HG03103 (cell line): ENCODE measurements around the gene RPL13A.
"Not testable (repeated sequence)": the region's sequence is repeated elsewhere in the genome, so short reads cannot be mapped to it uniquely, and the experiment has no call there.

ENCODE experiments used
- ATAC-seq: cut with Tn5 transposase; IDR thresholded peaks from one replicate; pipeline ENCODE4 v1.9.1; 2021; ENCODE audit warnings: low read depth; ENCODE audit not compliant: unreplicated experiment

The RPL13A gene

GRCh38 chr19:49487277-49488045 lies at the start of gene RPL13A:
RPL13A (plus strand) TSS chr19:49487608; CDS start chr19:49487630, 22 bp downstream.
- ATAC-seq: peak; percentile 86

- ATAC-seq: no peak
Observed at GRCh38 chr19:49438261-49438660, 49.1 kb upstream of the RPL13A start.

- ATAC-seq: no peak
Observed at GRCh38 chr19:49439836-49440235, 47.6 kb upstream of the RPL13A start.

- no peak for ATAC-seq
Observed at GRCh38 chr19:49440439-49441209, 46.8 kb upstream of the RPL13A start.

- no peak for ATAC-seq
Observed at GRCh38 chr19:49441210-49441959, 46.0 kb upstream of the RPL13A start, which contains the start of gene SLC17A7. SLC17A7 (minus strand) TSS chr19:49441527; CDS start chr19:49441379, 148 bp downstream.

- no peak for ATAC-seq
Observed at GRCh38 chr19:49441960-49442350, 45.5 kb upstream of the RPL13A start.

GRCh38 chr19:49442354-49442753 lies 45.1 kb upstream of the RPL13A start:
- no peak for ATAC-seq

GRCh38 chr19:49442771-49443365 lies 44.5 kb upstream of the RPL13A start:
- peak; percentile 18 for ATAC-seq

- ATAC-seq: peak; percentile 56
Observed at GRCh38 chr19:49443366-49444099, 43.9 kb upstream of the RPL13A start.

- not testable (repeated sequence) for ATAC-seq
Observed at GRCh38 chr19:49444100-49444700, 43.2 kb upstream of the RPL13A start.

- no peak for ATAC-seq
Observed at GRCh38 chr19:49445997-49446396, 41.4 kb upstream of the RPL13A start.

- no peak for ATAC-seq
Observed at GRCh38 chr19:49447485-49448431, 39.6 kb upstream of the RPL13A start.

- ATAC-seq: no peak
Observed at GRCh38 chr19:49448432-49448786, 39.0 kb upstream of the RPL13A start.

GRCh38 chr19:49450405-49450804 lies 37.0 kb upstream of the RPL13A start:
- no peak for ATAC-seq

GRCh38 chr19:49451430-49452181 lies 35.8 kb upstream of the RPL13A start, which contains the start of gene PIH1D1:
PIH1D1 (minus strand) TSS chr19:49451814; CDS start chr19:49451574, 240 bp downstream.
- peak; percentile 44 for ATAC-seq

- peak; percentile 68 for ATAC-seq
Observed at GRCh38 chr19:49453013-49453756, 34.2 kb upstream of the RPL13A start, which contains the start of gene ALDH16A1. ALDH16A1 (plus strand) TSS chr19:49453225; CDS start chr19:49453332, 107 bp downstream.

GRCh38 chr19:49453757-49454240 lies 33.6 kb upstream of the RPL13A start:
- ATAC-seq: no peak
